Activated CD8-positive, alpha-beta T cell treated with anti-CD3 and anti-CD28 coated beads, Interleukin-2, amount 10 ng/mL, durations not matched to agents 7 days and 5 days (primary cell): ENCODE results near the gene USP14. TPM values are rescaled to one million over a fixed set of nuclear protein-coding genes. Genes with fewer than 3 reads are reported as not detected.

Experiments used
- ATAC-seq: fragments of 150-1000 bp; cut with Tn5 transposase; one replicate; pipeline ENCODE4 v1.10.0; 2021; ENCODE audit warnings: moderate library complexity
- CTCF ChIA-PET: fragments of 350-600 bp; sonication (Branson Sonifier 250); formaldehyde crosslinking; loops from one replicate; lab custom pipeline; 2021; ENCODE audit warnings: antibody characterized with exemption; lab: Charles Lee
- POLR2A ChIA-PET: fragments of 350-600 bp; sonication (Branson Sonifier 250); formaldehyde crosslinking; loops from one replicate; lab custom pipeline; 2021; ENCODE audit warnings: antibody characterized with exemption; lab: Charles Lee
- DNase-seq: peaks from one replicate; pipeline ENCODE4 v3.0.0-alpha.2; 2020
- H3K27ac Mint-ChIP-seq: one replicate; pipeline ENCODE4 v1.8.0; 2021; ENCODE audit warnings: mild to moderate bottlenecking, mixed read lengths
- H3K27me3 Mint-ChIP-seq: one replicate; pipeline ENCODE4 v1.8.0; 2021; ENCODE audit warnings: low read depth, mixed read lengths
- H3K36me3 Mint-ChIP-seq: one replicate; pipeline ENCODE4 v1.8.0; 2021; ENCODE audit warnings: low read depth, mixed read lengths
- H3K4me1 Mint-ChIP-seq: one replicate; pipeline ENCODE4 v1.8.0; 2021; ENCODE audit warnings: low read depth, mixed read lengths
- H3K4me3 Mint-ChIP-seq: one replicate; pipeline ENCODE4 v1.8.0; 2021; ENCODE audit warnings: mild to moderate bottlenecking, mixed read lengths
- H3K9me3 Mint-ChIP-seq: one replicate; pipeline ENCODE4 v1.8.0; 2022; ENCODE audit warnings: mixed read lengths; ENCODE audit not compliant: insufficient read depth
- total RNA-seq, 2 experiments: library from RNA; stranded (reverse); gene quantifications; one replicate each; pipeline ENCODE4 v1.2.3, GENCODE V29; 2021

USP14 gene
- total RNA-seq, 2 experiments from 2014 or later, result 71.9 to 82.7 TPM

DNA sequence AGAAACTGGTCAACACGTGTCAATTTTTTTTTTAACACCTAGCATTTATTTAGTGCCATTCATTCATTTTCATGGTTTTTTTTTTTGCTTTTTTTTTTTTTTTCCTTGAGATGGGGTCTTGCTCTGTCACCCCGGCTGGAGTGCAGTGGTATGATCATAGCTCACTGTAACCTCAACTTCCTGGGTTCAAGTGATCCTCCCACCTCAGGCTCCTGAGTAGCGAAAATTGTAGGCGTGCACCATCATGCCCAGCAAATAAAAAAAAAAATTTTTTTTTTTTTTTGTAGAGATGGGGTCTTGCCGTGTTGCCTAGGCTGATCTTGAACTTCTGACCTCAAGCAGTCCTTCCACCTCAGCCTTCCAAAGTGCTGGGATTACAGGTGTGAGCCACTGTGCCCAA is 21.1 kb downstream of the USP14 start:
- H3K4me3 Mint-ChIP-seq, result no peak overlapping the region

GRCh38 chr18:181711-182110 is 23.4 kb downstream of the USP14 start:
- Mint-ChIP-seq H3K27me3 (no peaks in the 10 kb centered on the region), H3K4me1 (peaks cover 21% of the 10 kb centered on the region), H3K4me3 (no peak overlapping the region), H3K27ac (no peak overlapping the region), H3K9me3 (no peaks in the 10 kb centered on the region), H3K36me3 (peaks cover 40% of the 10 kb centered on the region)
- no peak for ATAC-seq
- POLR2A ChIA-PET, result no interaction called here
- no peak for DNase-seq
- CTCF ChIA-PET, result interaction anchor here (1.0 kb wide), 1 partner anchor 20 kb away, joined by 3 read pairs; no protein-coding TSS in a partner anchor

More for the DNA sequence above, 21.1 kb downstream of the USP14 start:
- ATAC-seq, result no peak
- peaks cover 37% of the 10 kb centered on the region for H3K36me3 Mint-ChIP-seq
- peaks cover 22% of the 10 kb centered on the region for H3K4me1 Mint-ChIP-seq
- POLR2A ChIA-PET, result no interaction called here
- H3K27ac Mint-ChIP-seq, result no peak overlapping the region
- DNase-seq, result no peak
- H3K9me3 Mint-ChIP-seq, result no peaks in the 10 kb centered on the region
- CTCF ChIA-PET, result no interaction called here
- H3K27me3 Mint-ChIP-seq, result no peaks in the 10 kb centered on the region

GRCh38 chr18:183769-184168 is 25.4 kb downstream of the USP14 start:
- Mint-ChIP-seq H3K4me1 (peaks cover 13% of the 10 kb centered on the region), H3K4me3 (no peak overlapping the region), H3K9me3 (no peaks in the 10 kb centered on the region), H3K27ac (no peak overlapping the region), H3K27me3 (no peaks in the 10 kb centered on the region), H3K36me3 (peaks cover 42% of the 10 kb centered on the region)
- ATAC-seq (no peak), DNase-seq (no peak)
- POLR2A ChIA-PET, result no interaction called here
- CTCF ChIA-PET, result interaction anchor here (1.2 kb wide), 1 partner anchor 15 kb away, joined by 3 read pairs; no protein-coding TSS in a partner anchor

DNA sequence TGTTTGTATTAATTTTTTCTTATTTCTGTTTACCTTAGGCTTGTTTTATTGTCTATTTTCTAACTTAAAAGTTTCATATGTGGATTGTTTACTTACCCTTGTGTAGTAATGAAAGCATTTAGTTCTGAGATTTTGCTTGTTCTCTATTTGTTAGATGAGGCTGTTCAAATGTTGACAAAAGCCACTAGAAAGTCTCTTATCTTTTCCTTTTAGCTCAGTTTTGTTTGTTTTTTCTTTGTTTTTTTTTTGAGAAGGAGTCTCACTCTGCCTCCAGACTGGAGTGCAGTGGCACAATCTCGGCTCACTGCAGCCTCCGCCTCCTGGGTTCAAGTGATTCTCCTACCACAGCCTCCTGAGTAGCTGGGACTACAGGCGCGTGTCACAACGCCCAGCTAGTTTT is 30.9 kb downstream of the USP14 start:
- Mint-ChIP-seq H3K27me3 (no peaks in the 10 kb centered on the region), H3K27ac (no peak overlapping the region), H3K36me3 (peaks cover 27% of the 10 kb centered on the region), H3K4me1 (no peaks in the 10 kb centered on the region), H3K9me3 (no peaks in the 10 kb centered on the region), H3K4me3 (no peak overlapping the region)
- POLR2A ChIA-PET, result no interaction called here
- CTCF ChIA-PET, result no interaction called here
- no peak for DNase-seq
- ATAC-seq, result no peak

DNA sequence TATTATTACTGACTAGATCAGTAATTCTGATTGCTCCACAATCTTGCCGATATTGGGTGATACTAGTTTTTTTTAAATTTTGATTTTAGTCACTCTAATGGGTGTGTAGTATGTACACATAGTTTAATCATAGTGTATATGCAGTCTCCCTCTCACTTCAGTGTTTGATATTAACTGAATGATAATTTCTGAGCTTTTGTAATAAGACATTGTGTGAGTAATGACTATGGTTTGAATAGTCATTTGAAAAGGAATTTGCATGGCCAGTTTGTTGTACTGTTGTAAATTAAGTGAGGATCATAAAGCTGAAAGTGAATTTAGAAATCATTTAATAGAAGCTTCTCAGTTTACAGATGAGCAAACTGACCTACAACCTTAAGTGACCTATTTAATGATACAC is 33.4 kb downstream of the USP14 start:
- Mint-ChIP-seq H3K4me3 (no peak overlapping the region), H3K9me3 (no peaks in the 10 kb centered on the region), H3K4me1 (no peaks in the 10 kb centered on the region), H3K27me3 (no peaks in the 10 kb centered on the region), H3K27ac (no peak overlapping the region), H3K36me3 (peaks cover 29% of the 10 kb centered on the region)
- ATAC-seq, result no peak
- no peak for DNase-seq
- POLR2A ChIA-PET, result no interaction called here
- CTCF ChIA-PET, result interaction anchor here (1.9 kb wide), 1 partner anchor 12 kb away, joined by 4 read pairs; no protein-coding TSS in a partner anchor

GRCh38 chr18:192801-193200 is 34.4 kb downstream of the USP14 start:
- H3K4me1 Mint-ChIP-seq, result no peaks in the 10 kb centered on the region
- no peaks in the 10 kb centered on the region for H3K9me3 Mint-ChIP-seq
- ChIA-PET CTCF (interaction anchor here (1.9 kb wide), 1 partner anchor 11 kb away, joined by 4 read pairs; no protein-coding TSS in a partner anchor), POLR2A (no interaction called here)
- no peak overlapping the region for H3K27ac Mint-ChIP-seq
- no peak for DNase-seq
- H3K36me3 Mint-ChIP-seq, result peaks cover 35% of the 10 kb centered on the region
- ATAC-seq, result no peak
- no peaks in the 10 kb centered on the region for H3K27me3 Mint-ChIP-seq
- H3K4me3 Mint-ChIP-seq, result no peak overlapping the region

- no peak overlapping the region for H3K27ac Mint-ChIP-seq
- DNase-seq, result no peak
- H3K36me3 Mint-ChIP-seq, result peaks cover 37% of the 10 kb centered on the region
- ChIA-PET CTCF (interaction anchor here (1.3 kb wide), 1 partner anchor 32 kb away, joined by 3 read pairs; no protein-coding TSS in a partner anchor), POLR2A (no interaction called here)
- no peaks in the 10 kb centered on the region for H3K9me3 Mint-ChIP-seq
- no peaks in the 10 kb centered on the region for H3K4me1 Mint-ChIP-seq
- no peak overlapping the region for H3K4me3 Mint-ChIP-seq
- no peak for ATAC-seq
- no peaks in the 10 kb centered on the region for H3K27me3 Mint-ChIP-seq
These were observed 37.3 kb downstream of the USP14 start for GRCh38 chr18:195651-196050.

GRCh38 chr18:199214-199613 is 40.9 kb downstream of the USP14 start:
- H3K36me3 Mint-ChIP-seq, result peaks cover 45% of the 10 kb centered on the region
- no peaks in the 10 kb centered on the region for H3K9me3 Mint-ChIP-seq
- ChIA-PET CTCF (interaction anchor here (1.0 kb wide), 1 partner anchor 15 kb away, joined by 3 read pairs; no protein-coding TSS in a partner anchor), POLR2A (no interaction called here)
- H3K4me1 Mint-ChIP-seq, result peaks cover 2% of the 10 kb centered on the region
- no peak overlapping the region for H3K27ac Mint-ChIP-seq
- H3K27me3 Mint-ChIP-seq, result no peaks in the 10 kb centered on the region
- DNase-seq, result no peak
- ATAC-seq, result no peak
- H3K4me3 Mint-ChIP-seq, result no peak overlapping the region

DNA sequence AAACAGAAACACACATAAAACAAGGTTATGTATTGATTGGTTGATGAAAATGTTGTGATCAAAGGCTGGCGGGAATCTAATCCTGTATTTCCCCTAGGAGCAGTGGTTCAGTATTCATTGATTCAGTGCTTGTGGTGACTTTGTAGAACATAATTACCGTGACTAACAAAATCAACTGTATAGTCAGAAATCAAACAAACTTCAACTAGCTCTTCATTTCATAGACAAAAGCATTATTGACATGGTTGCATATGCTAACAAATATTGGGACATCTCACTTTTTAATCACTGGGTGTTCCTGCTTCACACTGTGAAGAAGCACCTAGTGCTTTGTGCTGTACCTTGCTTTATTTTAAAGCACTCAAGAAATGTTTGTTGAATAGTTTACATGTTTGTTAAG is 41.4 kb downstream of the USP14 start:
- ChIA-PET POLR2A (no interaction called here), CTCF (interaction anchor here (1.0 kb wide), 1 partner anchor 15 kb away, joined by 3 read pairs; no protein-coding TSS in a partner anchor)
- Mint-ChIP-seq H3K4me3 (no peak overlapping the region), H3K27ac (no peak overlapping the region), H3K36me3 (peaks cover 49% of the 10 kb centered on the region), H3K27me3 (no peaks in the 10 kb centered on the region), H3K4me1 (peaks cover 3% of the 10 kb centered on the region), H3K9me3 (no peaks in the 10 kb centered on the region)
- ATAC-seq, result no peak
- DNase-seq, result no peak

DNA sequence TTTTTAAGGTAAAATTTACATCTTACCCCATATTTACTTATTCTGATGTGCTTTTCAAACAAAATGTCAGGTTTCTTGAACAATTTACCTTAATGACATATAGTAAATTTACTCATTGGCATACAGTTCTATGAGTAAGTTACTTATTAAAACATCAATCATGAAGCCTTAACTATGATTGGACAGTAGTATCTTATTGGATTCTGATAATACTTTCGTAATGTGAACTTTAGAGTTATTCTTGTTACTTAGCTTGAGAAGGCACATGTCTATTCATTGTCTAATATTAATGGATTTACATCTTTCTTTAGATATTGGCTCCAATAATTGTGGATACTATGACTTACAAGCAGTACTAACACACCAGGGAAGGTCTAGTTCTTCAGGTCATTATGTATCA is 51.7 kb downstream of the USP14 start:
- H3K36me3 Mint-ChIP-seq, result peaks cover 60% of the 10 kb centered on the region

GRCh38 chr18:210733-211132 is 52.4 kb downstream of the USP14 start:
- peaks cover 61% of the 10 kb centered on the region for H3K36me3 Mint-ChIP-seq

More for the DNA sequence above, 51.7 kb downstream of the USP14 start:
- Mint-ChIP-seq H3K27me3 (no peaks in the 10 kb centered on the region), H3K9me3 (no peaks in the 10 kb centered on the region), H3K4me1 (peaks cover 7% of the 10 kb centered on the region), H3K27ac (no peak overlapping the region), H3K4me3 (no peak overlapping the region)
- ChIA-PET POLR2A (no interaction called here), CTCF (no interaction called here)
- DNase-seq (no peak), ATAC-seq (no peak)

GRCh38 chr18:211582-211981 is 53.2 kb downstream of the USP14 start:
- Mint-ChIP-seq H3K27me3 (no peaks in the 10 kb centered on the region), H3K9me3 (no peaks in the 10 kb centered on the region), H3K4me3 (no peak overlapping the region), H3K27ac (no peak overlapping the region), H3K36me3 (peaks cover 60% of the 10 kb centered on the region), H3K4me1 (peaks cover 7% of the 10 kb centered on the region)
- no peak for ATAC-seq
- DNase-seq, result no peak
- ChIA-PET POLR2A (no interaction called here), CTCF (no interaction called here)

More at GRCh38 chr18:210733-211132, 52.4 kb downstream of the USP14 start:
- DNase-seq, result no peak
- H3K4me3 Mint-ChIP-seq, result no peak overlapping the region
- POLR2A ChIA-PET, result no interaction called here
- H3K9me3 Mint-ChIP-seq, result no peaks in the 10 kb centered on the region
- ATAC-seq, result no peak
- H3K27ac Mint-ChIP-seq, result no peak overlapping the region
- H3K27me3 Mint-ChIP-seq, result no peaks in the 10 kb centered on the region
- CTCF ChIA-PET, result no interaction called here
- peaks cover 7% of the 10 kb centered on the region for H3K4me1 Mint-ChIP-seq
